A549 (cell line): ENCODE results near the gene CNTN5. TPM values are rescaled to one million over a fixed set of nuclear protein-coding genes. Genes with fewer than 3 reads are reported as not detected.
A peak's percentile ranks its signal among the peaks of the same experiment; 100 is the strongest.

Experiments used
- ATAC-seq, 2 experiments: fragments of 200-7000 bp in 1 of 2; fragments of >200 bp in 1 of 2; cut with Nextera tagmentation in 1 of 2; cut with Tn5 transposase in 1 of 2; 3 replicates each; pipeline versions ENCODE4 v1.8.0 to v1.9.1; 2018 to 2020; ENCODE audit warnings: mild to moderate bottlenecking in 1 of 2, moderate library complexity in 1 of 2
- CTCF ChIA-PET: fragments of 300-600 bp; sonication (Branson Sonifier 250); formaldehyde crosslinking; extraction: SDS; loops from one replicate; lab custom pipeline; 2021; ENCODE audit warnings: antibody characterized with exemption, inconsistent platforms; lab: Yijun Ruan, JAX
- POLR2A ChIA-PET: fragments of 350-600 bp; formaldehyde crosslinking; extraction: SDS; loops from one replicate; lab custom pipeline; 2021; ENCODE audit warnings: antibody characterized with exemption, inconsistent platforms; lab: Yijun Ruan, JAX
- DNase-seq, 2 experiments: peaks; one replicate each; pipeline versions ENCODE4 v3.0.0 to v3.0.0-alpha.2; 2011 to 2016; ENCODE audit warnings: low read depth in 1 of 2, low spot score in 1 of 2
- FAIRE-seq: peaks from 2 replicates; lab custom pipeline; 2011; peaks lifted over from hg19 to GRCh38; lab: Jason Lieb, UNC
- H3K27ac ChIP-seq, 2 experiments: fragments of >200 bp; sonication (Bioruptor Twin); formaldehyde crosslinking; 3 replicates each; pipeline ENCODE4 v1.5.1; 2016 to 2017
- H3K4me1 ChIP-seq: fragments of >200 bp; sonication (Bioruptor Twin); formaldehyde crosslinking; 3 replicates; pipeline ENCODE4 v1.6.1; 2016
- H3K4me2 ChIP-seq: fragments of >200 bp; sonication (Bioruptor Twin); formaldehyde crosslinking; 3 replicates; pipeline ENCODE4 v1.6.1; 2016
- H3K4me3 ChIP-seq: fragments of >200 bp; sonication (Bioruptor Twin); formaldehyde crosslinking; 3 replicates; pipeline ENCODE4 v1.5.1; 2016
- H3K9me3 ChIP-seq: fragments of >200 bp; sonication (Bioruptor Twin); formaldehyde crosslinking; 3 replicates; pipeline ENCODE4 v1.6.1; 2016
- BHLHE40 ChIP-seq: IDR thresholded peaks from 2 replicates; pipeline ENCODE4 v1.6.1; 2012; ENCODE audit warnings: low read depth, low read length, inconsistent platforms
- CBX2 ChIP-seq: fragments of 200-600 bp; sonication (generic); IDR thresholded peaks from 2 replicates; pipeline ENCODE4 v1.6.1; 2016; ENCODE audit warnings: low read depth, mild to moderate bottlenecking, borderline replicate concordance
- CBX8 ChIP-seq: fragments of 200-600 bp; sonication (generic); IDR thresholded peaks from 2 replicates; pipeline ENCODE4 v1.6.1; 2016
- CEBPB ChIP-seq, 2 experiments: fragments of >200 bp in 1 of 2; sonication (Bioruptor Twin) in 1 of 2; formaldehyde crosslinking in 1 of 2; IDR thresholded peaks; 2 replicates each; pipeline ENCODE4 v1.6.1; 2012 to 2016
- CHD2 ChIP-seq: fragments of 150-350 bp; IDR thresholded peaks from 2 replicates; pipeline ENCODE4 v1.6.1; 2014; ENCODE audit warnings: low read length; ENCODE audit not compliant: partially characterized antibody
- CHD4 ChIP-seq: fragments of 200-600 bp; sonication (generic); IDR thresholded peaks from 2 replicates; pipeline ENCODE4 v1.6.1; 2016; ENCODE audit warnings: antibody characterized with exemption, mild to moderate bottlenecking, borderline replicate concordance
- EP300 ChIP-seq, 2 experiments: fragments of >200 bp; sonication (Bioruptor Twin); formaldehyde crosslinking; IDR thresholded peaks; 2 replicates in 1 of 2; 3 replicates in 1 of 2; pipeline ENCODE4 v1.6.1; 2016 to 2017
- ESRRA ChIP-seq: fragments of 150-350 bp; IDR thresholded peaks from 2 replicates; pipeline ENCODE4 v1.6.1; 2014; ENCODE audit warnings: mild to moderate bottlenecking, low read length, borderline replicate concordance
- FOSL2 ChIP-seq, 2 experiments: fragments of 450-650 bp in 1 of 2; fragments of >200 bp in 1 of 2; sonication (Bioruptor Twin) in 1 of 2; formaldehyde crosslinking; IDR thresholded peaks; 2 replicates each; pipeline versions ENCODE4 v1.5.0 to v1.6.1; 2016 to 2020; ENCODE audit warnings: mild to moderate bottlenecking in 1 of 2, moderate library complexity in 1 of 2
- HOXB13 ChIP-seq: fragments of 250-450 bp; sonication (Bioruptor Pico); IDR thresholded peaks from 2 replicates; pipeline ENCODE4 v1.5.0; 2020; ENCODE audit warnings: low read depth, mild to moderate bottlenecking, moderate library complexity
- JUN ChIP-seq, 2 experiments: fragments of >200 bp; sonication (Bioruptor Twin); formaldehyde crosslinking; IDR thresholded peaks; 2 replicates in 1 of 2; 3 replicates in 1 of 2; pipeline ENCODE4 v1.6.1; 2016 to 2017
- KDM1A ChIP-seq: fragments of 200-600 bp; sonication (generic); IDR thresholded peaks from 2 replicates; pipeline ENCODE4 v1.6.1; 2016; ENCODE audit warnings: low read depth, mild to moderate bottlenecking
- NFE2L2 ChIP-seq: fragments of 150-350 bp; conservative IDR thresholded peaks from 2 replicates; pipeline ENCODE4 v1.6.1; 2014; ENCODE audit warnings: low read length
- POLR2A ChIP-seq: IDR thresholded peaks from 2 replicates; pipeline ENCODE4 v1.6.1; 2012; ENCODE audit warnings: mild to moderate bottlenecking, low read length
- POLR2AphosphoS2 ChIP-seq: conservative IDR thresholded peaks from 2 replicates; pipeline ENCODE4 v1.6.1; 2012; ENCODE audit warnings: low read length, improper control_type of control experiment, inconsistent platforms
- RAD21 ChIP-seq, 2 experiments: fragments of >200 bp in 1 of 2; sonication (Bioruptor Twin) in 1 of 2; formaldehyde crosslinking in 1 of 2; IDR thresholded peaks in 1 of 2; conservative IDR thresholded peaks in 1 of 2; 2 replicates in 1 of 2; 3 replicates in 1 of 2; pipeline ENCODE4 v1.6.1; 2012 to 2018; ENCODE audit warnings: inconsistent platforms in 1 of 2
- RARB ChIP-seq: fragments of 250-450 bp; sonication (Bioruptor Pico); IDR thresholded peaks from 2 replicates; pipeline ENCODE4 v1.8.0; 2021; ENCODE audit warnings: mild to moderate bottlenecking, moderate library complexity
- RCOR1 ChIP-seq: fragments of 150-350 bp; IDR thresholded peaks from 2 replicates; pipeline ENCODE4 v1.6.1; 2014; ENCODE audit warnings: antibody characterized with exemption, low read length, low read depth
- RFX5 ChIP-seq: fragments of 450-650 bp; IDR thresholded peaks from 2 replicates; pipeline ENCODE4 v1.7.1; 2014; ENCODE audit warnings: antibody characterized with exemption, mild to moderate bottlenecking, moderate library complexity
- RNF2 ChIP-seq: fragments of 200-600 bp; sonication (generic); IDR thresholded peaks from 2 replicates; pipeline ENCODE4 v1.6.1; 2016; ENCODE audit warnings: low read depth, mild to moderate bottlenecking, antibody characterized with exemption, moderate library complexity, borderline replicate concordance
- ZC3H11A ChIP-seq: fragments of 450-650 bp; IDR thresholded peaks from 2 replicates; pipeline ENCODE4 v1.6.1; 2014; ENCODE audit warnings: antibody characterized with exemption, mild to moderate bottlenecking
- ZFP36 ChIP-seq: fragments of 450-650 bp; IDR thresholded peaks from 2 replicates; pipeline ENCODE4 v1.6.1; 2014; ENCODE audit warnings: borderline replicate concordance; ENCODE audit not compliant: partially characterized antibody
- ZNF302 ChIP-seq: fragments of 250-450 bp; sonication (Bioruptor Pico); IDR thresholded peaks from 2 replicates; pipeline ENCODE4 v1.9.0; 2021; ENCODE audit warnings: inconsistent platforms, mild to moderate bottlenecking, moderate library complexity
- WGBS: methylation state at CpG from one replicate; pipeline ENCODE4 v1.1.6; 2017; ENCODE audit errors: missing lambda C conversion rate; 5-methylcytosine and 5-hydroxymethylcytosine counted together
- polyA plus RNA-seq, 4 experiments: library from polyadenylated mRNA; depleted of rRNA in 3 of 4; stranded (reverse); fragments of >200 nt; fragmentation: RNase III in 1 of 4; extraction: RNeasy Plus Mini Kit Qiagen cat#74134 plus additional on column Dnase treatment in 1 of 4; gene quantifications; 2 replicates in 3 of 4; 3 replicates in 1 of 4; pipeline ENCODE4 v1.2.3, GENCODE V29; 2011 to 2017
- TF ChIP-seq, protein P1 (sequence below): IDR thresholded peaks from 2 replicates; pipeline ENCODE4 v1.6.1; 2012
- TF ChIP-seq, protein P2 (sequence below): fragments of >200 bp; sonication (Bioruptor Twin); formaldehyde crosslinking; IDR thresholded peaks from 2 replicates; pipeline ENCODE4 v1.6.1; 2016
- TF ChIP-seq, protein P3 (sequence below): fragments of 250-450 bp; sonication (Bioruptor Pico); IDR thresholded peaks from 2 replicates; pipeline ENCODE4 v1.5.0; 2021; ENCODE audit warnings: mild to moderate bottlenecking, moderate library complexity, borderline replicate concordance
- TF ChIP-seq, protein P4 (sequence below): fragments of 250-450 bp; sonication (Bioruptor Pico); IDR thresholded peaks from 2 replicates; pipeline ENCODE4 v1.5.0; 2020; ENCODE audit warnings: low read depth, mild to moderate bottlenecking, moderate library complexity
- TF ChIP-seq, protein P5 (sequence below): IDR thresholded peaks from 2 replicates; pipeline ENCODE4 v1.6.1; 2012; ENCODE audit warnings: low read depth, borderline replicate concordance

CNTN5 gene
- polyA plus RNA-seq, 2 of the 4 experiments (the other 2 are of a cell fraction), result 0.08 TPM; not detected in 1

DNA sequence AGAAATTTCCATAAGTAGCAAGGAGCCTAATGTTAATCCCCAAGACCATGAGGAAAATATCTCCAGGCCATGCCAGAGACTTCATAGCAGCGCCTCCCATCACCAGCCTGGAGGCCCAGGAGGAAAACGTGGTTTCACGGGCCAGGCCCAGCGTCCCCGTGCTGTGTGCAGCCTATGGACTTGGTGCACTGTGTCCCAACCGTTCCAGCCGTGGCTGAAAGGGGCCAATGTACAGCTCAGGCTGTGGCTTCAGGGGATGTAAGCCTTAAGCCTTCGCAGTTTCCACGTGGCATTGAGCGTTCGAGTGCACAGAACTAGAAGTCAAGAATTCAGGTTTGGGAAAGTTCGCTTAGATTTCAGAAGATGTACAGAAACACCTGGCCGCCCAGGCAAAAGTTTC is 510.7 kb downstream of the CNTN5 start:
- Histone ChIP-seq H3K4me1 (peaks cover 19% of the 10 kb centered on the region), H3K9me3 (no peaks in the 10 kb centered on the region), H3K27ac (no peak overlapping the region), H3K4me3 (no peak overlapping the region), H3K4me2 (no peak overlapping the region)
- FAIRE-seq (no peak), ATAC-seq (no peak), DNase-seq (no peak)
- TF ChIP-seq CBX2, result no peak
- TF ChIP-seq CEBPB (IDR thresholded peaks at IDR 0.05), result no peak
- no peak for TF ChIP-seq BHLHE40
- TF ChIP-seq POLR2A, result no peak
- TF ChIP-seq RARB, result no peak
- no peak for TF ChIP-seq ESRRA
- TF ChIP-seq, protein P1, sequence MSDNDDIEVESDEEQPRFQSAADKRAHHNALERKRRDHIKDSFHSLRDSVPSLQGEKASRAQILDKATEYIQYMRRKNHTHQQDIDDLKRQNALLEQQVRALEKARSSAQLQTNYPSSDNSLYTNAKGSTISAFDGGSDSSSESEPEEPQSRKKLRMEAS, result no peak
- no peak for TF ChIP-seq NFE2L2
- no peak for TF ChIP-seq RAD21 (conservative IDR thresholded peaks at IDR 0.05 in 1 of 2, IDR thresholded peaks at IDR 0.05 in 1 of 2)
- no peak for TF ChIP-seq RCOR1
- TF ChIP-seq CBX8, result no peak
- TF ChIP-seq POLR2AphosphoS2, result no peak
- TF ChIP-seq FOSL2 (IDR thresholded peaks at IDR 0.05), result no peak
- no peak for TF ChIP-seq FOSL2 (CRISPR knock-in tag; IDR thresholded peaks at IDR 0.05)
- no peak for TF ChIP-seq EP300 (IDR thresholded peaks at IDR 0.05)
- TF ChIP-seq, protein P2, sequence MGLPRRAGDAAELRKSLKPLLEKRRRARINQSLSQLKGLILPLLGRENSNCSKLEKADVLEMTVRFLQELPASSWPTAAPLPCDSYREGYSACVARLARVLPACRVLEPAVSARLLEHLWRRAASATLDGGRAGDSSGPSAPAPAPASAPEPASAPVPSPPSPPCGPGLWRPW, result no peak
- no peak for TF ChIP-seq ZFP36
- TF ChIP-seq RFX5, result no peak
- no peak for TF ChIP-seq JUN (IDR thresholded peaks at IDR 0.05)
- no peak for TF ChIP-seq ZC3H11A
- TF ChIP-seq, protein P3, sequence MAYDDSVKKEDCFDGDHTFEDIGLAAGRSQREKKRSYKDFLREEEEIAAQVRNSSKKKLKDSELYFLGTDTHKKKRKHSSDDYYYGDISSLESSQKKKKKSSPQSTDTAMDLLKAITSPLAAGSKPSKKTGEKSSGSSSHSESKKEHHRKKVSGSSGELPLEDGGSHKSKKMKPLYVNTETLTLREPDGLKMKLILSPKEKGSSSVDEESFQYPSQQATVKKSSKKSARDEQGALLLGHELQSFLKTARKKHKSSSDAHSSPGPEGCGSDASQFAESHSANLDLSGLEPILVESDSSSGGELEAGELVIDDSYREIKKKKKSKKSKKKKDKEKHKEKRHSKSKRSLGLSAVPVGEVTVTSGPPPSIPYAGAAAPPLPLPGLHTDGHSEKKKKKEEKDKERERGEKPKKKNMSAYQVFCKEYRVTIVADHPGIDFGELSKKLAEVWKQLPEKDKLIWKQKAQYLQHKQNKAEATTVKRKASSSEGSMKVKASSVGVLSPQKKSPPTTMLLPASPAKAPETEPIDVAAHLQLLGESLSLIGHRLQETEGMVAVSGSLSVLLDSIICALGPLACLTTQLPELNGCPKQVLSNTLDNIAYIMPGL, result no peak
- WGBS, result 57% methylated on average over 8 of the region's 13 CpGs
- POLR2A ChIA-PET, result no interaction called here
- CTCF ChIA-PET, result no interaction called here

DNA sequence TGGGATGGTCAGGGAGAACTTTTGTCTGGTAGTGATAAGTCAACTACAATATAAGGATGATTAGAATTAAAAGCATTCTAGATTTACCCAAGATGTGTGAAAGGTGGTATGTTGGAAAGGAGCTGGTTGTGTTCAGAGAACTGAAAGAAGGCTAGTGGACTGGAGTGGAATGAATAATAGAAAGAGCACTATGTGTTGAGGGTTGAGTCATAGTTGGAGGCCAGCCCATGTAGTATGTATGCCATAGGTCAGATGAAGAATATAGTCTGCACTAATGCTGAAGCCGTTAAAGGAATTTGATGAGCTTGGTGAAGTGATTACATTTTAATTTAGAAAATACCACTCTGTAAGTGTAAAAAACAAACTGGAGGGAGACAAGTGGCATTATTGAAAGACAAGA is 514.1 kb downstream of the CNTN5 start:
- TF ChIP-seq KDM1A (no peak), ZNF302 (CRISPR knock-in tag) (no peak), RNF2 (no peak), RFX5 (no peak), CHD2 (no peak), CHD4 (no peak), HOXB13 (CRISPR knock-in tag) (no peak), CBX2 (no peak), EP300 (IDR thresholded peaks at IDR 0.05) (no peak), ZFP36 (no peak), POLR2A (no peak), JUN (IDR thresholded peaks at IDR 0.05) (no peak)
- TF ChIP-seq, protein P4, sequence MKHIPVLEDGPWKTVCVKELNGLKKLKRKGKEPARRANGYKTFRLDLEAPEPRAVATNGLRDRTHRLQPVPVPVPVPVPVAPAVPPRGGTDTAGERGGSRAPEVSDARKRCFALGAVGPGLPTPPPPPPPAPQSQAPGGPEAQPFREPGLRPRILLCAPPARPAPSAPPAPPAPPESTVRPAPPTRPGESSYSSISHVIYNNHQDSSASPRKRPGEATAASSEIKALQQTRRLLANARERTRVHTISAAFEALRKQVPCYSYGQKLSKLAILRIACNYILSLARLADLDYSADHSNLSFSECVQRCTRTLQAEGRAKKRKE (CRISPR knock-in tag), result no peak
- TF ChIP-seq, protein P5, sequence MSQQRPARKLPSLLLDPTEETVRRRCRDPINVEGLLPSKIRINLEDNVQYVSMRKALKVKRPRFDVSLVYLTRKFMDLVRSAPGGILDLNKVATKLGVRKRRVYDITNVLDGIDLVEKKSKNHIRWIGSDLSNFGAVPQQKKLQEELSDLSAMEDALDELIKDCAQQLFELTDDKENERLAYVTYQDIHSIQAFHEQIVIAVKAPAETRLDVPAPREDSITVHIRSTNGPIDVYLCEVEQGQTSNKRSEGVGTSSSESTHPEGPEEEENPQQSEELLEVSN, result no peak
- FAIRE-seq, result no peak

More for the DNA sequence above, 514.1 kb downstream of the CNTN5 start:
- no peak for DNase-seq
- no peaks in the 10 kb centered on the region for H3K9me3 ChIP-seq
- WGBS, result 21% methylated on average over 1 of the region's 1 CpG
- no peak overlapping the region for H3K27ac ChIP-seq
- peak overlapping the region; percentile 53; the same call in 2 of the 3 replicates for H3K4me2 ChIP-seq
- peaks cover 20% of the 10 kb centered on the region for H3K4me1 ChIP-seq
- ATAC-seq, result no peak
- H3K4me3 ChIP-seq, result no peak overlapping the region
- ChIA-PET POLR2A (no interaction called here), CTCF (no interaction called here)
